Measurements from ENCODE around the gene KCNMA1.
"Not testable (repeated sequence)": the region's sequence is repeated elsewhere in the genome, so short reads cannot be mapped to it uniquely, and the experiment has no call there.

Gene KCNMA1

GRCh38 chr10:77368006-77368405, 269.6 kb downstream of the KCNMA1 start:
- no peak for DNase-seq (ENCODE audit: low spot score)

GRCh38 chr10:77363210-77363609, 274.4 kb downstream of the KCNMA1 start:
- no peak for DNase-seq (ENCODE audit: low spot score)

- DNase-seq (ENCODE audit: low spot score): no peak
These were observed 275.8 kb downstream of the KCNMA1 start for GRCh38 chr10:77361831-77362230.

- no peak for DNase-seq (ENCODE audit: low spot score)
These were observed 276.2 kb downstream of the KCNMA1 start for GRCh38 chr10:77361426-77361825.

- DNase-seq (ENCODE audit: low spot score): no peak
These were observed 276.8 kb downstream of the KCNMA1 start for GRCh38 chr10:77360835-77361234.

GRCh38 chr10:77359950-77360520, 277.6 kb downstream of the KCNMA1 start:
- DNase-seq (ENCODE audit: low spot score): no peak

GRCh38 chr10:77359287-77359691, 278.3 kb downstream of the KCNMA1 start:
- DNase-seq (ENCODE audit: low spot score): no peak

- DNase-seq (ENCODE audit: low spot score): no peak
These were observed 279.0 kb downstream of the KCNMA1 start for GRCh38 chr10:77358656-77359055.

- DNase-seq (ENCODE audit: low spot score): no peak
These were observed 279.8 kb downstream of the KCNMA1 start for GRCh38 chr10:77357611-77358310.

- no peak for DNase-seq (ENCODE audit: low spot score)
These were observed 280.4 kb downstream of the KCNMA1 start for GRCh38 chr10:77357185-77357584.

GRCh38 chr10:77355844-77356243, 281.8 kb downstream of the KCNMA1 start:
- no peak for DNase-seq (ENCODE audit: low spot score)

- DNase-seq (ENCODE audit: low spot score): no peak
These were observed 286.2 kb downstream of the KCNMA1 start for GRCh38 chr10:77351386-77351785.

GRCh38 chr10:77350711-77351119, 286.9 kb downstream of the KCNMA1 start:
- DNase-seq (ENCODE audit: low spot score): no peak

- DNase-seq (ENCODE audit: low spot score): no peak
These were observed 287.5 kb downstream of the KCNMA1 start for GRCh38 chr10:77350134-77350533.

- DNase-seq (ENCODE audit: low spot score): no peak
These were observed 288.4 kb downstream of the KCNMA1 start for GRCh38 chr10:77349226-77349625.

- no peak for DNase-seq (ENCODE audit: low spot score)
These were observed 288.9 kb downstream of the KCNMA1 start for GRCh38 chr10:77348751-77349150.

- DNase-seq (ENCODE audit: low spot score): no peak
These were observed 289.5 kb downstream of the KCNMA1 start for GRCh38 chr10:77348082-77348481.

- no peak for DNase-seq (ENCODE audit: low spot score)
These were observed 290.6 kb downstream of the KCNMA1 start for GRCh38 chr10:77347052-77347451.

- no peak for DNase-seq (ENCODE audit: low spot score)
These were observed 296.6 kb downstream of the KCNMA1 start for GRCh38 chr10:77341055-77341454.

GRCh38 chr10:77339872-77340271, 297.7 kb downstream of the KCNMA1 start:
- not testable (repeated sequence) for DNase-seq (ENCODE audit: low spot score)

- DNase-seq (ENCODE audit: low spot score): no peak
These were observed 298.4 kb downstream of the KCNMA1 start for GRCh38 chr10:77339166-77339565.

- no peak for DNase-seq (ENCODE audit: low spot score)
These were observed 299.5 kb downstream of the KCNMA1 start for GRCh38 chr10:77338143-77338542.

- no peak for DNase-seq (ENCODE audit: low spot score)
These were observed 303.1 kb downstream of the KCNMA1 start for GRCh38 chr10:77334501-77334900.

All from germinal center (tissue), 1 donor.